Esophagus squamous epithelium (tissue), 5 donors: Measurements from ENCODE around the gene ZBTB4. TPM values are rescaled to one million over a fixed set of nuclear protein-coding genes. Genes with fewer than 3 reads are reported as not detected.

Experiments used
- DNase-seq: peaks from one replicate; lab custom pipeline; 2025; lab: John Stamatoyannopoulos, UW
- H3K27ac ChIP-seq, 4 donors: fragments of 200-600 bp; sonication (generic); one replicate each; pipeline ENCODE4 v1.5.1; 2016 to 2019; ENCODE audit warnings: mild to moderate bottlenecking in 1 of 4
- H3K27me3 ChIP-seq, 4 donors: fragments of 200-600 bp; sonication (generic); 1 replicate in 3 of 4; 2 replicates in 1 of 4; pipeline versions ENCODE4 v1.5.1 to v1.6.0; 2017 to 2021; ENCODE audit warnings: antibody characterized with exemption in 1 of 4
- H3K36me3 ChIP-seq, 3 donors: fragments of 200-600 bp; sonication (generic); one replicate each; pipeline ENCODE4 v1.5.1; 2016 to 2019
- H3K4me1 ChIP-seq, 3 donors: fragments of 200-600 bp; sonication (generic); one replicate each; pipeline ENCODE4 v1.5.1; 2017 to 2019
- H3K4me3 ChIP-seq, 4 donors: fragments of 200-600 bp; sonication (generic); 1 replicate in 3 of 4; 2 replicates in 1 of 4; pipeline ENCODE4 v1.5.1; 2016 to 2019; ENCODE audit warnings: mild to moderate bottlenecking in 2 of 4, moderate library complexity in 1 of 4
- H3K9me3 ChIP-seq, 3 donors: fragments of 200-600 bp; sonication (generic); one replicate each; pipeline ENCODE4 v1.5.1; 2016 to 2019
- POLR2A ChIP-seq, 4 donors: fragments of 450-650 bp; IDR thresholded peaks; one replicate each; pipeline ENCODE4 v1.6.1; 2017; ENCODE audit warnings: antibody characterized with exemption in 4 of 4, mild to moderate bottlenecking in 4 of 4, moderate library complexity in 3 of 4
- WGBS, 2 donors: methylation state at CpG; one replicate each; pipeline ENCODE4 v1.1.5; 2018; 5-methylcytosine and 5-hydroxymethylcytosine counted together
- intact Hi-C: fragments of 100-400 bp; cut with DNase I; formaldehyde crosslinking; loops from one replicate; pipeline ENCODE4 v1.15.0; 2022
- total RNA-seq, 4 donors: library from RNA; depleted of rRNA; stranded (reverse); fragments of >200 nt; gene quantifications; one replicate each; pipeline ENCODE4 v1.1.0, GENCODE V29; 2016
- TF ChIP-seq, protein P1 (sequence below), 6 experiments: fragments of 450-650 bp in 4 of 6; fragments of 200-600 bp in 2 of 6; sonication (generic) in 2 of 6; IDR thresholded peaks; one replicate each; pipeline ENCODE4 v1.5.1; 2016 to 2019; ENCODE audit warnings: antibody characterized with exemption in 6 of 6, mild to moderate bottlenecking in 4 of 6, moderate library complexity in 4 of 6
- donor health status: DM: yes; HTN: yes; CAD: no.

Gene ZBTB4
- total RNA-seq, 4 donors from 2014 or later = 13.4 to 35.1 (median 28.5) TPM

DNA sequence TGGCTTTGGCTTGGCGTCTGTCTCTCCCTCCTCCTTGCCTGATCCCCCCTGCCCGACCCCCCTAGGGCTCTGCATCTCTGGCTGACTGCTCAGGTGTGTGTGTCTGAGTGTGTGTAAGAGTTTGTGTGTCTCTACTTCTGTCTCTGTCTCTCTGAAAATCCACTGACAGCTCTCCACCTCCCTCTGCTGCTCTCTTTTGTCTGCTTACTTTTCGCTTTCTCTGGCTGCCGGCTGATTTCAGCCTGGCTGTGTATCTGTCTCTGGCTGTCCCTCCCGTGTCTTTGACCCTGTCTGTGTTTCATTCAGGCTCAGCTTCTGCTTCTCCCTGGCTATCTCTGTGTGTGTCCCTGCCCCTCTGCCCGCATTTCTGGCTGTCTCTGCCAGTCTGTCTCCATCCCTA, 63.1 kb downstream of the ZBTB4 start:
- intact Hi-C loops = no loop called here
- WGBS, 2 donors = 70 to 82% methylated on average over 5 to 6 of the region's 6 CpGs
- Histone ChIP-seq H3K9me3 (no peaks in the 10 kb centered on the region), H3K27ac (no peak overlapping the region), H3K27me3 (no peaks in the 10 kb centered on the region), H3K4me1 (no peaks in the 10 kb centered on the region), H3K4me3 (no peak overlapping the region), H3K36me3 (peaks cover 0 to 22% (median 0%) of the 10 kb centered on the region in 3 donors)
- TF ChIP-seq POLR2A (IDR thresholded peaks at IDR 0.05) = no peak
- TF ChIP-seq, protein P1, sequence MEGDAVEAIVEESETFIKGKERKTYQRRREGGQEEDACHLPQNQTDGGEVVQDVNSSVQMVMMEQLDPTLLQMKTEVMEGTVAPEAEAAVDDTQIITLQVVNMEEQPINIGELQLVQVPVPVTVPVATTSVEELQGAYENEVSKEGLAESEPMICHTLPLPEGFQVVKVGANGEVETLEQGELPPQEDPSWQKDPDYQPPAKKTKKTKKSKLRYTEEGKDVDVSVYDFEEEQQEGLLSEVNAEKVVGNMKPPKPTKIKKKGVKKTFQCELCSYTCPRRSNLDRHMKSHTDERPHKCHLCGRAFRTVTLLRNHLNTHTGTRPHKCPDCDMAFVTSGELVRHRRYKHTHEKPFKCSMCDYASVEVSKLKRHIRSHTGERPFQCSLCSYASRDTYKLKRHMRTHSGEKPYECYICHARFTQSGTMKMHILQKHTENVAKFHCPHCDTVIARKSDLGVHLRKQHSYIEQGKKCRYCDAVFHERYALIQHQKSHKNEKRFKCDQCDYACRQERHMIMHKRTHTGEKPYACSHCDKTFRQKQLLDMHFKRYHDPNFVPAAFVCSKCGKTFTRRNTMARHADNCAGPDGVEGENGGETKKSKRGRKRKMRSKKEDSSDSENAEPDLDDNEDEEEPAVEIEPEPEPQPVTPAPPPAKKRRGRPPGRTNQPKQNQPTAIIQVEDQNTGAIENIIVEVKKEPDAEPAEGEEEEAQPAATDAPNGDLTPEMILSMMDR (IDR thresholded peaks at IDR 0.05) = no peak
- DNase-seq = no peak

DNA sequence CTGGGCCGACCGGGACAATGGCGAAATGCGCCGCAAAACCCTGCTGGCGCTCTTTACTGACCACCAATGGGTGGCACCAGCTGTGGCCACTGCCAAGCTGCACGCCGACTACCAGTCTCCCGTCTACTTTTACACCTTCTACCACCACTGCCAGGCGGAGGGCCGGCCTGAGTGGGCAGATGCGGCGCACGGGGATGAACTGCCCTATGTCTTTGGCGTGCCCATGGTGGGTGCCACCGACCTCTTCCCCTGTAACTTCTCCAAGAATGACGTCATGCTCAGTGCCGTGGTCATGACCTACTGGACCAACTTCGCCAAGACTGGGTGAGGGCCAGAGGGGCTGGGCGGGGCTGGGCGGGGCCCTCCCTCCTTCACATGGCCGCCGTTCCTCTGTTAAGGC, 63.6 kb downstream of the ZBTB4 start:
- WGBS, 2 donors = 74 to 88% methylated on average over 5 to 6 of the region's 23 CpGs
- TF ChIP-seq POLR2A (IDR thresholded peaks at IDR 0.05) = no peak
- TF ChIP-seq, protein P1 (IDR thresholded peaks at IDR 0.05) = no peak
- Histone ChIP-seq H3K9me3 (no peaks in the 10 kb centered on the region), H3K27me3 (no peaks in the 10 kb centered on the region), H3K4me1 (no peaks in the 10 kb centered on the region), H3K4me3 (no peak overlapping the region), H3K27ac (no peak overlapping the region), H3K36me3 (peaks cover 0 to 22% (median 0%) of the 10 kb centered on the region in 3 donors)
- intact Hi-C loops = no loop called here
- DNase-seq = no peak

DNA sequence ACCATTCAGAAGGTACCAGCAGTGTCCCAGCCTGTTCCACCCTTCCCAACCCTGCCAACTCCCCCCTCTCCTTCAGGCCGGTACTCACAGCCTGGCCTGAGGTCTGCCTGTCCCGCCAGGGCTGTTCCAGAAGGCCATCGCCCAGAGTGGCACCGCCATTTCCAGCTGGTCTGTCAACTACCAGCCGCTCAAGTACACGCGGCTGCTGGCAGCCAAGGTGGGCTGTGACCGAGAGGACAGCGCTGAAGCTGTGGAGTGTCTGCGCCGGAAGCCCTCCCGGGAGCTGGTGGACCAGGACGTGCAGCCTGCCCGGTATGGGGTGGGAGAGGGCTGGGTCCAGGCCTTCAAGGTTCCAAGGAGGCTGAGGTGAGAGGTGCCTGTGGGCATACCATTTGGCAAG, 64.6 kb downstream of the ZBTB4 start:
- Histone ChIP-seq H3K4me1 (no peaks in the 10 kb centered on the region), H3K9me3 (no peaks in the 10 kb centered on the region), H3K36me3 (peaks cover 0 to 28% (median 0%) of the 10 kb centered on the region in 3 donors), H3K4me3 (no peak overlapping the region), H3K27me3 (no peaks in the 10 kb centered on the region), H3K27ac (no peak overlapping the region)
- WGBS, 2 donors = 93% methylated on average over 6 of the region's 14 CpGs; no CpG with 5 or more reads in 1 of the 2 donors
- no peak for TF ChIP-seq POLR2A (IDR thresholded peaks at IDR 0.05)
- TF ChIP-seq, protein P1 (IDR thresholded peaks at IDR 0.05) = no peak
- intact Hi-C loops = no loop called here
- DNase-seq = no peak

DNA sequence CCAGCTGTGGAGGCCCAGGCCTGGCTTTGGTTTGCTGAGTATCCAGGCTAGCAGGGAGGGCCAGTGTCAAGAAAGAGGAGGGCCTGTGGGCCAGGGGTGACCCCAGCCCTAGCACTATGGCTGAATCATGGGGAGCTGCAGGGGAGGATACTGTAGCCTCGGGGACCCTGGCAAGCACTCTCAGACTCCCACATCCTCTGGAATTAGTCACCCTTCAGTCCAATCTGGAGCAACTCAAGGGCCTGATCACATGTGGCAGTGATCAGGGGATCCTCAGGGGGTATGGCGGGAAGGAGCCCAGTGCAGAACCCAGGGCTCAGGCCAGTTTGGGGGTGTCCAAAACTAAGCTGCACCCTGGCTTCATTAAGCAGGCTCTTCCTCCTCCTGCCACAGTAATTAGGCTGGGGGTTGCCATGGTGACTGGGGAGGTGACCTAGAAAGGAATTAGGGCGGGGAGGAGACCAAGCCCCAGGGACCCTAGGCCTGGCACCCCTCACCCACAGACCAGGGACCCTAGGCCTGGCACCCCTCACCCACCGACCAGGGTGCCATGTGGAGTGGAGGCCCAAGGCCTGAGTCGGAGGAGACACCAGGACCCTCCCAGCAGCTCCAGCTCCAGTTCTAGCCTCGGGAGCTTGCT, 66.0 kb downstream of the ZBTB4 start:
- DNase-seq = no peak
- no peaks in the 10 kb centered on the region for H3K9me3 ChIP-seq
- H3K27me3 ChIP-seq = no peaks in the 10 kb centered on the region
- no peaks in the 10 kb centered on the region for H3K4me1 ChIP-seq
- no peak overlapping the region for H3K4me3 ChIP-seq
- intact Hi-C loops = no loop called here
- 67% methylated on average over 2 of the region's 6 CpGs; no CpG with 5 or more reads in 1 of the 2 donors for WGBS, 2 donors
- H3K36me3 ChIP-seq = peaks cover 0 to 42% (median 0%) of the 10 kb centered on the region in 3 donors
- TF ChIP-seq, protein P1 (IDR thresholded peaks at IDR 0.05) = no peak
- TF ChIP-seq POLR2A (IDR thresholded peaks at IDR 0.05) = no peak
- no peak overlapping the region for H3K27ac ChIP-seq

DNA sequence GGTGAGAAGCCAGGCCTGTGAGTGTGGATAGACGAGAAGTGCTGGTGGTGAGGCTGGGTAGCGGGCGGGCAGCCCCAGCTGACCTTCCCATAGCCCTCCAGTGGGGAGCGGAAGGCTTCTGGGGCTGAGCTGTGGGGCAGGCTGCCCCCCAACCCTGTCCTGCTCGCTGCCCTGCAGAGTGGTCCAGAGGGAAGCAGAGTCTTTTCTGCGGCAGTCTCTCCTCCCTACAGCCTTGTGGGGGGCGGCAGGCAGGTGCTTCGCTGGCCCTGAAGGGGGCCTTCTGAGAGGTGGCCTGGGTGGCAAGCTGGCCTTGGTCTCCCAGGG, 68.0 kb downstream of the ZBTB4 start:
- 96 to 99% methylated on average over 4 to 7 of the region's 8 CpGs for WGBS, 2 donors
- TF ChIP-seq POLR2A (IDR thresholded peaks at IDR 0.05) = no peak
- TF ChIP-seq, protein P1 (IDR thresholded peaks at IDR 0.05) = no peak
- Histone ChIP-seq H3K9me3 (no peaks in the 10 kb centered on the region), H3K36me3 (peaks cover 0 to 32% (median 0%) of the 10 kb centered on the region in 3 donors), H3K27ac (no peak overlapping the region), H3K4me1 (peaks cover 0 to 2% (median 0%) of the 10 kb centered on the region in 3 donors), H3K4me3 (no peak overlapping the region), H3K27me3 (no peaks in the 10 kb centered on the region)
- no peak for DNase-seq
- intact Hi-C loops = no loop called here
